ENCODE results near the gene H19. TPM values are rescaled to one million over a fixed set of nuclear protein-coding genes. Genes with fewer than 3 reads are reported as not detected.

Gene H19
- total RNA-seq, 1 donor from 2014 or later, result 19.7 TPM

- FAIRE-seq (no peak), DNase-seq (ENCODE audit: low read depth) (no peak)
- Histone ChIP-seq H3K27me3 (ENCODE audit: control insufficient read depth, insufficient read depth, low read length) (no peaks in the 10 kb centered on the region), H3K4me3 (ENCODE audit: low read depth, low read length) (no peak overlapping the region), H3K36me3 (ENCODE audit: control insufficient read depth, insufficient read depth, low read length) (no peaks in the 10 kb centered on the region)
- TF ChIP-seq CTCF (IDR thresholded peaks at IDR 0.05; ENCODE audit: insufficient read depth, low read length, severe bottlenecking), result no peak
These were observed 4.6 kb upstream of the H19 start for GRCh38 chr11:2002042-2002776.

- FAIRE-seq (no peak), DNase-seq (ENCODE audit: low read depth) (no peak)
- Histone ChIP-seq H3K4me3 (ENCODE audit: low read depth, low read length) (no peak overlapping the region), H3K36me3 (ENCODE audit: control insufficient read depth, insufficient read depth, low read length) (no peaks in the 10 kb centered on the region), H3K27me3 (ENCODE audit: control insufficient read depth, insufficient read depth, low read length) (no peaks in the 10 kb centered on the region)
- no peak for TF ChIP-seq CTCF (IDR thresholded peaks at IDR 0.05; ENCODE audit: insufficient read depth, low read length, severe bottlenecking)
These were observed 1.2 kb upstream of the H19 start for GRCh38 chr11:1998861-1999260.

- DNase-seq (ENCODE audit: low read depth) (no peak), FAIRE-seq (no peak)
- H3K4me3 ChIP-seq (ENCODE audit: low read depth, low read length), result no peak overlapping the region
- no peaks in the 10 kb centered on the region for H3K27me3 ChIP-seq (ENCODE audit: control insufficient read depth, insufficient read depth, low read length)
- TF ChIP-seq CTCF (IDR thresholded peaks at IDR 0.05; ENCODE audit: insufficient read depth, low read length, severe bottlenecking), result no peak
- H3K36me3 ChIP-seq (ENCODE audit: control insufficient read depth, insufficient read depth, low read length), result no peaks in the 10 kb centered on the region
These were observed 648 bp upstream of the H19 start for GRCh38 chr11:1998290-1998689.

GRCh38 chr11:1994121-1994520, 3.5 kb downstream of the H19 start:
- no peaks in the 10 kb centered on the region for H3K36me3 ChIP-seq (ENCODE audit: control insufficient read depth, insufficient read depth, low read length)

GRCh38 chr11:1992111-1992510, 5.5 kb downstream of the H19 start:
- H3K4me3 ChIP-seq (ENCODE audit: low read depth, low read length), result no peak overlapping the region
- no peaks in the 10 kb centered on the region for H3K27me3 ChIP-seq (ENCODE audit: control insufficient read depth, insufficient read depth, low read length)
- no peak for FAIRE-seq
- no peak for TF ChIP-seq CTCF (IDR thresholded peaks at IDR 0.05; ENCODE audit: insufficient read depth, low read length, severe bottlenecking)
- no peaks in the 10 kb centered on the region for H3K36me3 ChIP-seq (ENCODE audit: control insufficient read depth, insufficient read depth, low read length)
- DNase-seq (ENCODE audit: low read depth), result no peak

More at GRCh38 chr11:1994121-1994520, 3.5 kb downstream of the H19 start:
- Histone ChIP-seq H3K27me3 (ENCODE audit: control insufficient read depth, insufficient read depth, low read length) (no peaks in the 10 kb centered on the region), H3K4me3 (ENCODE audit: low read depth, low read length) (no peak overlapping the region)
- FAIRE-seq (no peak), DNase-seq (ENCODE audit: low read depth) (no peak)
- TF ChIP-seq CTCF (IDR thresholded peaks at IDR 0.05; ENCODE audit: insufficient read depth, low read length, severe bottlenecking), result no peak
